Parathyroid adenoma (tissue), 2 donors: Measurements from ENCODE around the gene PROSER2.

Experiments
- H2AFZ ChIP-seq: fragments of 300-600 bp; sonication (generic); one replicate; pipeline ENCODE4 v1.7.0; 2017; ENCODE audit warnings: antibody characterized with exemption, mild to moderate bottlenecking
- H3K27ac ChIP-seq: fragments of 300-600 bp; sonication (generic); one replicate; pipeline ENCODE4 v1.7.0; 2017
- H3K27me3 ChIP-seq: fragments of 300-600 bp; sonication (generic); one replicate; pipeline ENCODE4 v1.7.0; 2017; ENCODE audit warnings: low read length; ENCODE audit not compliant: control insufficient read depth, insufficient read depth
- H3K36me3 ChIP-seq: fragments of 300-600 bp; sonication (generic); one replicate; pipeline ENCODE4 v1.7.0; 2017; ENCODE audit warnings: low read length; ENCODE audit not compliant: control insufficient read depth, insufficient read depth
- H3K4me1 ChIP-seq: fragments of 300-600 bp; sonication (generic); one replicate; pipeline ENCODE4 v1.7.0; 2017; ENCODE audit warnings: control low read depth
- H3K4me2 ChIP-seq: fragments of 300-600 bp; sonication (generic); one replicate; pipeline ENCODE4 v1.7.0; 2017; ENCODE audit warnings: low read length
- H3K4me3 ChIP-seq: fragments of 300-600 bp; sonication (generic); one replicate; pipeline ENCODE4 v1.7.0; 2017; ENCODE audit warnings: low read depth, low read length
- H3K79me2 ChIP-seq: fragments of 300-600 bp; sonication (generic); one replicate; pipeline ENCODE4 v1.7.0; 2017; ENCODE audit warnings: control low read depth
- H3K9ac ChIP-seq: fragments of 300-600 bp; sonication (generic); one replicate; pipeline ENCODE4 v1.7.0; 2017; ENCODE audit warnings: mild to moderate bottlenecking
- H3K9me3 ChIP-seq: fragments of 300-600 bp; sonication (generic); one replicate; pipeline ENCODE4 v1.7.0; 2017; ENCODE audit warnings: low read length; ENCODE audit not compliant: control insufficient read depth
- CTCF ChIP-seq: fragments of 300-600 bp; sonication (generic); IDR thresholded peaks from one replicate; pipeline ENCODE4 v1.7.0; 2017; ENCODE audit warnings: antibody characterized with exemption, mild to moderate bottlenecking
- donor health status: primary hyperparathyroidism.

Gene PROSER2

GRCh38 chr10:11866199-11866925 lies 43.2 kb downstream of the PROSER2 start:
- H3K27ac ChIP-seq, result no peak overlapping the region
- no peak overlapping the region for H3K4me2 ChIP-seq
- H3K4me3 ChIP-seq, result no peak overlapping the region
- no peaks in the 10 kb centered on the region for H3K4me1 ChIP-seq
- no peaks in the 10 kb centered on the region for H3K79me2 ChIP-seq
- TF ChIP-seq CTCF, result no peak
- no peak overlapping the region for H3K9ac ChIP-seq
- H3K27me3 ChIP-seq, result no peaks in the 10 kb centered on the region
- H3K36me3 ChIP-seq, result no peaks in the 10 kb centered on the region
- no peak overlapping the region for H2AFZ ChIP-seq
- H3K9me3 ChIP-seq, result no peaks in the 10 kb centered on the region

GRCh38 chr10:11869219-11869618 lies 46.1 kb downstream of the PROSER2 start:
- no peak overlapping the region for H3K4me3 ChIP-seq
- H3K9me3 ChIP-seq, result no peaks in the 10 kb centered on the region

GRCh38 chr10:11869743-11870460 lies 46.7 kb downstream of the PROSER2 start:
- TF ChIP-seq CTCF, result no peak
- H3K9me3 ChIP-seq, result no peaks in the 10 kb centered on the region
- H3K4me2 ChIP-seq, result no peak overlapping the region
- H3K36me3 ChIP-seq, result no peaks in the 10 kb centered on the region
- no peak overlapping the region for H3K4me3 ChIP-seq
- no peak overlapping the region for H3K9ac ChIP-seq
- no peaks in the 10 kb centered on the region for H3K79me2 ChIP-seq
- no peak overlapping the region for H3K27ac ChIP-seq
- H3K4me1 ChIP-seq, result no peaks in the 10 kb centered on the region
- peak overlapping the region; percentile 15 for H2AFZ ChIP-seq
- no peaks in the 10 kb centered on the region for H3K27me3 ChIP-seq

More at GRCh38 chr10:11869219-11869618, 46.1 kb downstream of the PROSER2 start:
- no peak overlapping the region for H3K27ac ChIP-seq
- H2AFZ ChIP-seq, result no peak overlapping the region
- no peak overlapping the region for H3K9ac ChIP-seq
- H3K36me3 ChIP-seq, result no peaks in the 10 kb centered on the region
- no peak overlapping the region for H3K4me2 ChIP-seq
- H3K27me3 ChIP-seq, result no peaks in the 10 kb centered on the region
- H3K79me2 ChIP-seq, result no peaks in the 10 kb centered on the region
- no peak for TF ChIP-seq CTCF
- H3K4me1 ChIP-seq, result no peaks in the 10 kb centered on the region

- no peak overlapping the region for H3K4me3 ChIP-seq
Observed at GRCh38 chr10:11870461-11870780, 47.3 kb downstream of the PROSER2 start.

More at GRCh38 chr10:11870461-11870780, 47.3 kb downstream of the PROSER2 start:
- Histone ChIP-seq H3K4me1 (no peaks in the 10 kb centered on the region), H3K9me3 (no peaks in the 10 kb centered on the region), H3K27me3 (no peaks in the 10 kb centered on the region), H2AFZ (peak overlapping the region; percentile 15), H3K36me3 (no peaks in the 10 kb centered on the region), H3K4me2 (no peak overlapping the region), H3K79me2 (no peaks in the 10 kb centered on the region), H3K27ac (no peak overlapping the region), H3K9ac (no peak overlapping the region)
- no peak for TF ChIP-seq CTCF
